ENCODE measurements around the gene ANK3.

DNA sequence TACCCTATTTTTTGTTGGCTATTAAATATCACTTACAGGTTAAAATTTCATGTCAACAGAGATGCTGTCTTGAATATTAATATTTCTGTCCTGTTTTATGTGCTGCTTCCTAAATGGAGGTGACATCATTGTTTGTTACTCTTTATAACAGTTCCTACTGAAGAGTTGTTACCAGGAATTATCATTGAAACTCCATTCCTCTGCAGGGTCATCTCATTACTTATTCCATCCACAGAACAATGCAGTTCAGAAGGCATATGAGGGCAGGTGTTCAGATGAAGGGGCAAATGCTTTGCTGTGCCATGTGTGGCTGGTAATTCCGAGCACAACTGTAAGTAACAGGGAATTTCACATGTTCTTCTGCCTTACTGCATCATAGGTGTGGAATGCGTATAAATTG, 113.4 kb downstream of the ANK3 start:
- TF ChIP-seq, protein P1, sequence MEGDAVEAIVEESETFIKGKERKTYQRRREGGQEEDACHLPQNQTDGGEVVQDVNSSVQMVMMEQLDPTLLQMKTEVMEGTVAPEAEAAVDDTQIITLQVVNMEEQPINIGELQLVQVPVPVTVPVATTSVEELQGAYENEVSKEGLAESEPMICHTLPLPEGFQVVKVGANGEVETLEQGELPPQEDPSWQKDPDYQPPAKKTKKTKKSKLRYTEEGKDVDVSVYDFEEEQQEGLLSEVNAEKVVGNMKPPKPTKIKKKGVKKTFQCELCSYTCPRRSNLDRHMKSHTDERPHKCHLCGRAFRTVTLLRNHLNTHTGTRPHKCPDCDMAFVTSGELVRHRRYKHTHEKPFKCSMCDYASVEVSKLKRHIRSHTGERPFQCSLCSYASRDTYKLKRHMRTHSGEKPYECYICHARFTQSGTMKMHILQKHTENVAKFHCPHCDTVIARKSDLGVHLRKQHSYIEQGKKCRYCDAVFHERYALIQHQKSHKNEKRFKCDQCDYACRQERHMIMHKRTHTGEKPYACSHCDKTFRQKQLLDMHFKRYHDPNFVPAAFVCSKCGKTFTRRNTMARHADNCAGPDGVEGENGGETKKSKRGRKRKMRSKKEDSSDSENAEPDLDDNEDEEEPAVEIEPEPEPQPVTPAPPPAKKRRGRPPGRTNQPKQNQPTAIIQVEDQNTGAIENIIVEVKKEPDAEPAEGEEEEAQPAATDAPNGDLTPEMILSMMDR (IDR thresholded peaks at IDR 0.05), result no peak
- no peak for TF ChIP-seq POLR2A (IDR thresholded peaks at IDR 0.05)

All from testis (tissue), 2 donors.